NT2/D1 (cell line): ENCODE data around the gene ZNF695.
"Not testable (repeated sequence)": the region's sequence is repeated elsewhere in the genome, so short reads cannot be mapped to it uniquely, and the experiment has no call there.

Source experiments
- SUZ12 ChIP-seq: IDR thresholded peaks from 2 replicates; pipeline ENCODE4 v1.6.1; 2011; ENCODE audit not compliant: insufficient read length, insufficient read depth; ENCODE audit errors: extremely low read depth
- YY1 ChIP-seq: IDR thresholded peaks from 2 replicates; pipeline ENCODE4 v1.6.1; 2011; ENCODE audit not compliant: insufficient read length, insufficient read depth
- ZNF274 ChIP-seq: IDR thresholded peaks from 2 replicates; pipeline ENCODE4 v1.6.1; 2011; ENCODE audit warnings: mild to moderate bottlenecking, low read depth, low read length

- TF ChIP-seq ZNF274, SUZ12, YY1: not testable (repeated sequence)
These were observed 16.8 kb upstream of the ZNF695 start for GRCh38 chr1:247024658-247025057.
